Measurements from ENCODE around the gene CHRNB2.

GRCh38 chr1:154578058-154578418 is 10.5 kb downstream of the CHRNB2 start:
- no peak for TF ChIP-seq CTCF (IDR thresholded peaks at IDR 0.05)
- no peak for TF ChIP-seq POLR2A (IDR thresholded peaks at IDR 0.05; ENCODE audit: low read depth)
- TF ChIP-seq EP300 (IDR thresholded peaks at IDR 0.05), result no peak
- no peak for TF ChIP-seq POLR2AphosphoS5 (IDR thresholded peaks at IDR 0.05)

Measured in esophagus muscularis mucosa (tissue), 4 donors.